RWPE2 (cell line): Measurements from ENCODE around the gene PIK3R1.
A peak's percentile ranks its signal among the peaks of the same experiment; 100 is the strongest.

Experiments used
- ATAC-seq: fragments of 200-7000 bp; cut with Tn5 transposase; 3 replicates; pipeline ENCODE4 v1.9.1; 2021; ENCODE audit warnings: low read depth
- DNase-seq: peaks from one replicate; pipeline ENCODE4 v3.0.0-alpha.2; 2020; ENCODE audit warnings: low spot score
- H3K27ac ChIP-seq: fragments of 450-650 bp; 2 replicates; pipeline ENCODE4 v1.5.1; 2017; ENCODE audit warnings: mild to moderate bottlenecking; ENCODE audit not compliant: poor library complexity, severe bottlenecking
- H3K27me3 ChIP-seq: fragments of 250-450 bp; sonication (Bioruptor Pico); 2 replicates; pipeline ENCODE4 v1.5.1; 2021; ENCODE audit warnings: mild to moderate bottlenecking, moderate library complexity; ENCODE audit not compliant: insufficient read depth, poor library complexity, severe bottlenecking
- H3K36me3 ChIP-seq: fragments of 250-450 bp; sonication (Bioruptor Pico); 2 replicates; pipeline ENCODE4 v1.5.1; 2020; ENCODE audit warnings: low read depth, mild to moderate bottlenecking, moderate library complexity
- H3K4me1 ChIP-seq: fragments of 250-450 bp; sonication (Bioruptor Pico); 2 replicates; pipeline ENCODE4 v1.5.1; 2021; ENCODE audit warnings: mild to moderate bottlenecking, moderate library complexity; ENCODE audit not compliant: insufficient read depth, poor library complexity, severe bottlenecking
- H3K4me3 ChIP-seq: fragments of 250-450 bp; sonication (Bioruptor Pico); 2 replicates; pipeline ENCODE4 v1.5.1; 2021; ENCODE audit warnings: mild to moderate bottlenecking, moderate library complexity; ENCODE audit not compliant: severe bottlenecking
- H3K9me3 ChIP-seq: fragments of 250-450 bp; sonication (Bioruptor Pico); 2 replicates; pipeline ENCODE4 v1.5.1; 2021; ENCODE audit warnings: mild to moderate bottlenecking, moderate library complexity; ENCODE audit not compliant: severe bottlenecking
- CTCF ChIP-seq: fragments of 450-650 bp; IDR thresholded peaks from one replicate; pipeline ENCODE4 v1.5.1; 2017; ENCODE audit warnings: mild to moderate bottlenecking, moderate library complexity; ENCODE audit not compliant: poor library complexity, severe bottlenecking

PIK3R1 gene

DNA sequence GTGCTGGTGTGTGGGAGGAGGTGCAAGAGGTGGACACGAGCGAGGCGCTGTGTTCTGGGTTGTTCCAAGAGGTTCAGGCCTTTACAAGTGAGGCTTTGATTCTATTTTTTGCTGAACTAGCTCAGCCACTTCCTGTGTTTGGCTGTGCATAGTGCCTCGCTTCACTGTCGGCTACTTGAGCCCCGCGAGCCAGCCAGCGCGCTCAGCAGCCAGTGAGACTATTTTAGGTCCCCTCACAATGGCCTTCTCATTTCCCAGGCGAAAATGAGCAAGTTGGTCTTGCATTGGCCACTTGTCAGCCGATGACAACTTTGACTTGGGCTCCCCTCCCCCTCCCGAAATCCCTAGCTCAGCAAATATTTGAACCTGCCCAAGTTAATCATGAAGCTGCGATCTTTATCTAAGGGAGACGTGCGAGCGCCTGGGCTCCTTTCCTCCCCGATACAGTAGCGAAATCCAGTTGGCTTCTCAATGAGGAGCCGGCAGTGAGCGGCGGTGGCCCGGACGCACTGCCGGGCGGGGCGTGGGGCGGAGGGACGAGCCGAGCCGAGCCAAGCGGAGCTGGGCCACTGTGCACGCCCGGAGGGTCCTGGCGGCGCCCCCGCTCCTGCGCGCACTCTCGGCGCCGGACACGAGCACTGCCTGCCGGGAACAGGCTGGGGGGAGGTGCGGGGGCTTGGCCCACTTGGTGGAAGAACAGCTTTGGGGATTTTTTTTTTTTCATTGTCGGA lies 72.6 kb downstream of the PIK3R1 start:
- Histone ChIP-seq H3K36me3 (peaks cover 72% of the 10 kb centered on the region), H3K27ac (peak overlapping the region; percentile 34), H3K4me1 (peaks cover 25% of the 10 kb centered on the region), H3K27me3 (no peaks in the 10 kb centered on the region), H3K4me3 (peak overlapping the region; percentile 22), H3K9me3 (no peaks in the 10 kb centered on the region)
- peak; percentile 78 for ATAC-seq
- no peak for TF ChIP-seq CTCF
- no peak for DNase-seq

- no peak for DNase-seq
- Histone ChIP-seq H3K9me3 (no peaks in the 10 kb centered on the region), H3K27ac (peak overlapping the region; percentile 34), H3K27me3 (no peaks in the 10 kb centered on the region), H3K4me3 (peak overlapping the region; percentile 22), H3K4me1 (peaks cover 25% of the 10 kb centered on the region), H3K36me3 (peaks cover 72% of the 10 kb centered on the region)
- peak; percentile 3; the same call in 1 of the 3 replicates for ATAC-seq
- TF ChIP-seq CTCF, result no peak
Observed at GRCh38 chr5:68288707-68289134, 73.2 kb downstream of the PIK3R1 start.

DNA sequence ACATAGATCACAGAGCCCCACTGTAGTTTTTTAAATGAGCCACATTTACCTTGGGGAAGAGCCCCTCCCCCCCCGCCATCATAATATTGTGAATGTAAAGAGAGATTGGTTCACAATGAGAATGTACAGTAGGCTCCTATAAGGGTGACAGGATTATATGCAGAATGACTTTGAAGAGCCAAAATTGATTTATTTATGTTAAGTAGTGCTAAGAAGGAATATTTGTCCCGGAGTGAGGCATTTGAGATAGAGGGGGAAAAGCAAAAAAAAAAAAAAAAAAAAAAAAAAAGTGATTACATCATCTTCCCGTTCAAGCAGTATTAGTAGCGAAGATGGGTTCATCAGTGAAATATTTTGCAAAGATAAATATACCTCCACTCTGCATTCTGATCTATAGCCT lies 73.9 kb downstream of the PIK3R1 start:
- TF ChIP-seq CTCF, result no peak
- Histone ChIP-seq H3K27ac (no peak overlapping the region), H3K36me3 (peaks cover 72% of the 10 kb centered on the region), H3K9me3 (no peaks in the 10 kb centered on the region), H3K4me1 (peaks cover 25% of the 10 kb centered on the region), H3K27me3 (no peaks in the 10 kb centered on the region), H3K4me3 (no peak overlapping the region)
- no peak for ATAC-seq
- no peak for DNase-seq

GRCh38 chr5:68290260-68290674 lies 74.7 kb downstream of the PIK3R1 start:
- peaks cover 70% of the 10 kb centered on the region for H3K36me3 ChIP-seq
- TF ChIP-seq CTCF, result no peak

GRCh38 chr5:68290847-68291246 lies 75.3 kb downstream of the PIK3R1 start:
- no peak for DNase-seq
- H3K36me3 ChIP-seq, result peaks cover 70% of the 10 kb centered on the region
- no peak overlapping the region for H3K27ac ChIP-seq

More at GRCh38 chr5:68290260-68290674, 74.7 kb downstream of the PIK3R1 start:
- Histone ChIP-seq H3K9me3 (no peaks in the 10 kb centered on the region), H3K4me1 (peaks cover 26% of the 10 kb centered on the region), H3K27me3 (no peaks in the 10 kb centered on the region), H3K4me3 (no peak overlapping the region), H3K27ac (no peak overlapping the region)
- DNase-seq (no peak), ATAC-seq (no peak)

More at GRCh38 chr5:68290847-68291246, 75.3 kb downstream of the PIK3R1 start:
- Histone ChIP-seq H3K9me3 (no peaks in the 10 kb centered on the region), H3K27me3 (no peaks in the 10 kb centered on the region), H3K4me1 (peaks cover 30% of the 10 kb centered on the region), H3K4me3 (no peak overlapping the region)
- ATAC-seq, result no peak
- TF ChIP-seq CTCF, result no peak
